HG03139 (cell line): ENCODE results near the gene KRT71.

ENCODE experiments used
- ATAC-seq: cut with Tn5 transposase; IDR thresholded peaks from one replicate; pipeline ENCODE4 v1.9.1; 2021; ENCODE audit not compliant: unreplicated experiment

KRT71 gene

DNA sequence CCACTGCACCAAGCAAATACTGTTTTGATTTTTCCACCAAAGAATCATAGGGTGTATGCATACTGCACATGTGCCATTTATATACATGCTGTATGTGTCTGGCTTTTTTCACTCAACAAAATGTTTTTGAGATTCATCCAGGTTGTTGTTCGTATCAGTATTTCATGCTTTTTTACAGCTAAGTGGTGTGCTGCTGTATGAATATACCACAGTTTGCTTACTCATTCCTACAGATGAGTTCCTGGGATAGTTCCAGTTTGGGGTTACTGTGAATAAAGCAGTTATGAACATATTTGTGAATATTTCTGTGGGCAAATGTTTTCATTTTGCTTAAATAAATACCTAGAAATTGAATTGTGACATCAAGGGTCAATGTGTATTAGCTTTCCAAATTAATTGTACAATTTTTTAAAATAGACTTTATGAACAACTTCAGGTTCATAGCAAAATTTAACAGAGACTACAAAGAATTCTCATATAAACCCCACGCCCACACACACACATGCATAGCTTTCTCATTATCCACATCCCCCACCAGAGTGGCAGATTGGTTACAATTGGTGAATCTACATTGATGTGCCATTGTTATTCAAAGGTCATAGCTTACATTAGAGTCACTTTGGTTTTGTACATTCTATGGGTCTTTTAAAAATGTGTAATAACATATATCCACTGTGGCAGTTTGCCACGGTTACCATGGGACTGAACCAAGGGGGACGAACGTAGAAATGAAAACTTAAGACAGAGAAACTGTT lies 53.0 kb downstream of the KRT71 start:
- no peak for ATAC-seq

- no peak for ATAC-seq
Measured at GRCh38 chr12:52498946-52499345, 54.0 kb downstream of the KRT71 start.

- no peak for ATAC-seq
Measured at GRCh38 chr12:52497975-52498374, 55.0 kb downstream of the KRT71 start.

DNA sequence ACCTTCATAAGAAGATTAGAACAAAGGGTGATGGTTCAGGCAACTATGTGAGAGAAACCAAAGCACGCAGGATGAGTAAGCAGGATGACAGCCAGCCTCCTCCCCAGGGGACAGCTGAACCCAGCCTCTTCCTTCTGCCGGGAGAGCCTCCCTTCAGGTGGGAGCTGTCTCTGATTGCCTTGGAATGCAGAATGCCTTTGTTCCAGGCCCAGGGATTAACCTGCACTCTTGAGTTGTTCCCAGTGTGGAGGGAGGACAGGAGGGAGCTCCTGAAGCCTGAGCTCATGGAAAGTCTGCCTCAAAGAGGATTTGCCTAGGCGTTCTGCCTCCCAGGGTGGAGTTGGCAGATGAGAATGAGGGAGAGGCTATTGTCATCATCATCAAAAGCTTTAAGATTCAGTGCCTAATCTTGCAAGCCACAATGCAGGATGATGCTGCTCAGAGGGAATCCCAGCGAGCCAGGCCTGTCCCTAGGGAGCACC lies 56.3 kb downstream of the KRT71 start:
- ATAC-seq = no peak

DNA sequence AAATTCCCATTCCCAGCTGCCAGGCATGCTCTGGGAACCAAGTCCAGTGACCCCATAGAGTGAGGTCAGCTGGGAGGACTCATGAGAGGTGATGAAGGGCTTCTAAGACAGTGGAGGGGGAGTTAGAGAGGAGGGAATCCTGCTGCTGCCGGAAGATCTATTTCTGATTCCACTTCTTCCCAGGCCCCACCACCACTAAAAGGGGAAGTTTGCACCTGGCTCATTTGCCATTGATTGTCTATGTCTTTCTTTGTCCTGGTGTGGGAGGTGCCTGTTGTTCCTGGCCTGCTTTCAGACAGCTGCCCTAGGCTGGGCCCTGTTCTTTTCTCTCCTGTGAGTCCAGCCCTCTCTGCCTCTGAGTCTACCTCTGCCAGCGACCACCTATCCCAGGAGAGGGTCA lies 56.9 kb downstream of the KRT71 start:
- ATAC-seq = no peak

DNA sequence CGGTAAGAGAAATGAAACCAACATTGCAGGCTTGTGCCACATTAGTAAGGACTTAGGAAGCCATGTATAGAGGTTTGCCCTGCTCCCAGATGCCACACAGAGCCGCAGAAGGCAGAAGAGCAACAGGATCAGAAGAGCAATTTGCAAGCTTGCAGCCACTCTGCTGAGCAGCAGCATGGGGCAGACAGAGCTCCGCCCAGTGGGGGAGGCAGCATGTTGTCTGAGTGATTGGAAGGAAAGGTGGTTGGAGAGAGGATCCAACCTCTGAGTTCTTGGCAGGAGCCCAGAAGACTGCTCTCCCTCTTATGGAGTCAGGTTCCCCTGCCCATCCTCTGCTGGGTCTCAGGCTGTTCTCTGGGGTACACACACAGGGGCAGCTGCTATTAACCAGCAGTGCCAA lies 57.6 kb downstream of the KRT71 start:
- no peak for ATAC-seq

DNA sequence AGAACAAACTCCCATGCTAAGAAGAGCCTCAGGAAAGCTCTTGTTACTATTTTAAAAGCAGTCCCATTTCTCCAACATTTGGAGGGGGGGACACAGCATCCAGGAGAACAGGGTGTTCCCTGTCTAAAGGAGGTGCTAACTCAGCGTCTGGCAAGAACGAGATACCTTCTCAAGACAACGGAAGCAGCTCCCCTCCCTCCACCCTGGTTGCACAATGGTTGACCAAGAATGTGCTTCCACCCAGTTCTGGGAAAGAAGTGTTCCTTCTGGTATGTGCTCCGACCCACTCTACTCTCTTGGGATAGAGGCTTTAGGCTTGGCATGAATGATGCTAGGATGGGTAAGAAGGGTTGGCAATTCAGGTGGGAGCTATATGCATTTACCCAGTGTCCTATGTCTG lies 58.4 kb downstream of the KRT71 start:
- no peak for ATAC-seq

DNA sequence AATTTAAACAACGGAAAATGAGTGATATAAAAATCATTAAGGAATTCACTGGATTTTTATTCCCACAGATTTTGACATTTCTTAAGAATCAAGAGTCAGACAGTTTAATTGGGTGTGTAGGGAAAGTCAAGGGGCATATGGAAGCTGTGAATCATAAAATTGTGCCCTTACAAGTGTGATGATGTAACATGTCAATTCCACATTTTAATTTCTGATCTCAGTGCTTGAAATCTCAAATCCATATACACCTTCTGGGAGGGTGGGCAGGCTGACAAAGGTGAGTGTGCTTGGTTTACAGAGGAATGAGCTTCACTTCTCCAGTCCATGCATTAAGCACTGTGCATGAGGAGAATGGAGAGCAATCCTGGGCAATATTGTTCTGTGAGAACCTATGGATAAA lies 58.8 kb downstream of the KRT71 start:
- no peak for ATAC-seq
